Measurements from ENCODE around the gene KCNQ1.

The KCNQ1 gene

DNA sequence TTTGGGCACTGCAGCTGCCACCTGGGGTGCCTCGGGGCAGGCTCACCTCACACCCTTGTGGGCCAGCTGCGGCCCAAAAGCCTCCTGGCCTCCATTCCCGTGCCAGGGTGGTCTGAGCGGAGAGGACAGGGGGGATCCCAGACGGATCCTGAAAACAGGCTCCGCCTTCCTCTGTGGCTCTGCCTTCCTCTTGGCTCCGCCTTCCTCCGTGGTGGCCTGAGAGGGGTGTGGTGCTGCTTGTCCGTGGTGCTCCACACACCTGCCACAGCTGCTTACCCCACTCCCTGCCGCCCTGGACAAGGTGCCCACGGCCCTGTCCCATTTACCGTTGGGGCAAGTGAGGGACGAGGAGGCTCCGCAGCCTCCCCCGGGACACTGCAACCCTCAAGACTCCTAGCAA is 278.1 kb downstream of the KCNQ1 start:
- DNase-seq = no peak

DNA sequence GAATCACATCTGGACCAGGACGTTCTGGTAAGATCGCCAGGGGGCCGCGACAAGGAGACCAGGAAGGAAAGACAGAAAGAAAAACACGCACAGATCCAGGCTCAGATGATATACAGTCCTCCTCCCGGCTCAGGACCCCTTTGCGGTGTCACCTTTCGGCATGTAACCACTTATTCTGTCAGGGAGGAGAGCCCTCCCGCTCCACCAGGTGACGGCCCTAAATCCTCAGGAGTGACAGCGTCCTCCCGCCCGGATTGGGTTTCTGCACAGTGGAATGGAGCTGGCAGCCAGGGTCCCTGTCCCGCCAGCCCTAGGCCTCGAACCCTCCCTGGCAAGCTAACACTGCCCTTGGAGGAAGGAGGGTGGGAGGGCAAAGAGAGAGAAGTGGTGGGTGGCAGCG is 279.3 kb downstream of the KCNQ1 start:
- no peak for DNase-seq

- no peak for DNase-seq
These were observed 280.0 kb downstream of the KCNQ1 start for GRCh38 chr11:2724653-2725367.

DNA sequence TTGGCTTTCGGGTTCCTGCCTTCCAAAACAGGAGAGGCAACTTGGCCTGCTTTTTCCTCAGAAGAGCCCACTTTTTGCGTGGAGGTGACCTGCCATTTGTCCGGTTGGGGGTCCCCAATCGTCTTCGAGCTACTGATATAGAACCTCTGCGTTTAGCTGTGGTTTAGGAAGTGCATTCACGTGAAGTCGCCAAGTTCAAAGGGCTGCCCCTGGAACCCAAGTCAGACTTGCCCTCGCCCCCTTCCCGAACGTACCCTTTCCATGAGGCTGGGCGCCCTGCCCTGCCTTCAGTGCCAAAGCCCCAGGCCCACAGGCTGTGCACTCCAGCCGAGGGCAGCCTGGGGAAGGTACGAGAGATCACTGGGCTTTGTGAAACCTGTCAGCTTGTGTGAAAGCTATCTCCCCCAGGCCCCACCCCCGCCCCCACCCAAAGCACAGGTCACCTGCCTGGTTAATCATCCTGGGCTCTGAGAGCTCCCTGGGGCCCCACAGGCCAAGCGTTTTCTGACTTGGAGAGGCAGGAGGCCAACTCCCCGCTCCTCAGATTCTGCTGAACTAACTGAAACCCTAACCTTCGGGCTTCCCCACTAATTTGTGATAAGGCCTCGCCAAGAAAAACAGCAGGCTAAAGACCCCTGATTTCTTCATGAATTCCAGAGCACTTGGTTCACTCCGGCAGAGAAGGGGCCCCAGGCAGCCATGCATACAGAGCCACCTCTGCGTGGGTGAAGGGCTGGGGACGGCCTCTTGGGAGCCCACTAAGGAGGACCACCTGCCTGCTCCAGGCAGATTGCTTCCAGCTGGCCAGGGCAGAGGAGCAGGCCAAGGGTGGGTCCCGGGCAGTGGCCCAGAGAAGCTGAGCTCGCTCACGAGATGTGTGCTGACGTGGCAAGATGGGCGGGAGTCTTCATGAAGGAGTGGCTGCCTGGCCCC is 280.8 kb downstream of the KCNQ1 start:
- DNase-seq = no peak

DNA sequence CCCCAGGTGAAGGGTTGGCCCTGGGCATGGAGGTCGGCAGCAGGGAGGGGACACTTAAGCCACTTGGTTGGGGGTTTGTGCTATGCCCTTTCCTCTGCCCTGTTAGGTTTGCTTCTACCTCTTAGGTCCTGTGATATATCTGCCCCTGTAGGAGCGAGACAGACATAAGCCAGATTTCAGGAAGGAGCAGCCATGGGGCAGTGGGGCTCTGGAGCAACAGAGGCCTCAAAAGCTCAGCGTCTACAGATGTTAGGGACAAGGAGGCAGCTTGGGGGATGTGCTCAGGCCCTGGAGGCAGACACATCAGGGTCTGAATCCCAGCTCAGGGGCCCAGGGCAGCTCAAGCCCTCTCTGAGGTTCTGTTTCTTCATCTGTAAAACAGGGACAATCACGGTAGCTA is 282.2 kb downstream of the KCNQ1 start:
- DNase-seq = no peak

- DNase-seq = no peak
These were observed 283.4 kb downstream of the KCNQ1 start for GRCh38 chr11:2728128-2728662.

DNA sequence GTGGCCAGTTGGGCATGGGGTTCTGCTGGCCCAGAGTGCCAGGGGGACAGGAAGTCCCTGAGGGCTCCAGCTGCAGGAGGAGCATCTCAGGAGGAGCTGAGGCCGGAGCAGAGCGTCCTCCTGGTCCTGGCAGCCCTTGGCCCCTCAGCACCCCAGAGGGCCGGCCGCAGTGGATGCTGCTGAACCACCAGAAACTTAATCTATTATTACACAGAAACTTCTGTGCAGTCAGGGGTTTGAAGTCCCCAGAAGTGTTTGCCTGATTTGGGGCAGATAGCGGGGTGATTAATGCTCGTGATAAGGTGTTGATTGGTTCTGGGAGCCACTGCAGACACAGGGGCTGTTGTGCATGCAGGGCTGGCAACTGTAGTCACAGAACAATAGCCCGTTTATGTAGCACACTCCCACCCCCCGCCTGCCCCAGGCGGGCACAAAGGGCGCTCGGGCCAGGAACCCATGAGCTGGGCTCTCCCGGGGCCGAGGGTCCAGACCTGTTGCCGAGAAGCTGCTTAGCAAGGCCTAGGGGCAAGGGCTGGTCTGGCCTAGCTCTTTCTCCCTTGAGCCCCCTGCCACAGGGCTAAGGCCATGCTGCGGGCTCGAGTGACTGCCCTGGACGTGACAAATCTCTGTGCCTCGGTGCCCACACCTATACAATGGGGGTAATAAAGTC is 284.0 kb downstream of the KCNQ1 start:
- no peak for DNase-seq

- DNase-seq = no peak
These were observed 285.0 kb downstream of the KCNQ1 start for GRCh38 chr11:2729841-2730240.

DNA sequence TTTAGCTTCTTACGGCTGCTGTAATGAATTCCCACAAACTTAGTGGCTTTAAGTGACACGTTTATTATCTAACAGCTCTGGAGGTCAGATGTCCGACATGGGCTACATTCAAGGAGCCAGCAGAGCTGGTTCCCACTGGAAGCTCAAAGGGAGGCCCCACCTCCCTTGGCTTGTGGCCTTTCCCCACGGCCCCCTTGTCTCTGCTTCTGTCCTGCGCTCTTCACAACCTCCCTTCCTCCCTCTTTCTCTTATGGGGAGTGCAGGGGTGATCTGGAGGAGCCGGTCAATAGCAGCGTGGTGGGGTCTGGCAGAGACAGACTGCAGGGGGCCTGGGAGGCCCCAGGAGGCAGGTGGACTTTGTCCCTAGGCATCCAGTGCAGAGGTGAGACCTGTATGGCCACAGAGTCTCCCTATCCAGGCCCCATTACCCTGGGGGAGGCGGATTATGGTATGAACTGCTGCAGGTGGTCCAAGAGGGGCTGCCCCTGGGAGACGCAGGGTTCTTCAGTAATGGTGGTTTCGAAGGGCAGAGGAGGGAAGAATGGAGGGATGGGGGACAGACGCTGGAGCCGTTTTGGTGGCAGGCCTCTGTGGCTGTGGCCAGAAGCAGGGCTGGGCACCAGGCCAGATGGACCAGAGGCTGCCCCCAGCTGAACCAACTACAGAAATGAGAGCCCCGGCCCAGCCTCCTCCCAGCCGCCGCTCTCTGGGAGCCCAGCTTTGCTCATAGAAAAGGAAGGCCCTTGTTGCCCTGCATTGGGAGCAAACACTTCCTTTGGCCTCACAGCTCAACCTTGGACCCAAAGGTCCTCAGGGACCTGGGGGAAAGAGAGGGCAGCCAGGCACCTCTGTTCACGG is 285.7 kb downstream of the KCNQ1 start:
- DNase-seq = no peak

DNA sequence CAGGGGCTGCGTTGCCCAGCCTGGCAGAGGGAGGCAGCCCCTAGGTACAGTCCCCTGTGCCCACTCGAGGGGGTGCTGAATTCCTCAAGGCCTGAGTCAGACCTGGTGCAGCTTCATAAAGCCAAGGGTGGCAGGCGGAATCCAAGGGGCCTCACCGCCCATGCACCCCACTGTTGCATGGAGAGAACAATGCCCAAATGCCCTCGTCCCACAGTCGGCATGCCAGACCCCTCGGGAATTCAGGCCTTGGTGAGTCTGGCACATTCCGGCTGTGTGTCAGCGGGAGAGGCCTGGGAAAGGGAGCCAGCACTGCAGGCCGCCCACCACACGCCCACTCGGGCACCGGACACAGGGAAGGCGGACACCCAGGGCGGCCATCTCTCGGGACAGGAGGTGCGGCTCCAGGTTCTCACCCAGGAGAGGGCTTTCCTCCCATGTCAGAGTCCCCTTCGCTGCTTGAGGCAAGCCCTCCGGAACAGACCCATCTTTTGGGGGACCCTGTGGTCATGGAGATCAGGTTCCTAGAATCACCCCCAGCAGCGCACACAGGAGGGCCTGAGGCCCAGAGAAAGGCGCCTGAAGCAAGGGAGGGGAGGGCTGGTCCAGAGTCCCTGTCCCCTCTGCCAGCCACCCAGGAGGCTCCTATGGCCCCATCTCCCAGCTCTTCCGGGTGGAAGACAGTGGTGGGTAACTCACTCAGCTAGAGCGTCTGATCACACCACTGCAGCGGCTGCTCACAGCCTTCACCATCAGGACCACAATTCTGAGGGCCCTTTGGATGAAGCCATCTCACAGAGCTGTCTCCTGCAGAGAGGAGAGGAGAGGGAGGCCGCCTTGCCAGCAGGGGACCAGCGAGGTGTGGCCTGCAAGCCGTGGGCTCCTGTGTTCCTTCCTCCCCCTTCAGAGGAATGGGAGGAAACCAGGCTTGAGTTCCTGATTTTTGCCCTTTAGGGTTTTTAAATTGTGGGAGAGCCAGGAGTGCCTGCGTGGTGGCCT is 286.6 kb downstream of the KCNQ1 start:
- DNase-seq = no peak

GRCh38 chr11:2732261-2732939 is 287.6 kb downstream of the KCNQ1 start:
- DNase-seq = no peak

GRCh38 chr11:2732940-2733628 is 288.3 kb downstream of the KCNQ1 start:
- no peak for DNase-seq

GRCh38 chr11:2734181-2735052 is 289.6 kb downstream of the KCNQ1 start:
- no peak for DNase-seq

- no peak for DNase-seq
These were observed 290.3 kb downstream of the KCNQ1 start for GRCh38 chr11:2735053-2735589.

DNA sequence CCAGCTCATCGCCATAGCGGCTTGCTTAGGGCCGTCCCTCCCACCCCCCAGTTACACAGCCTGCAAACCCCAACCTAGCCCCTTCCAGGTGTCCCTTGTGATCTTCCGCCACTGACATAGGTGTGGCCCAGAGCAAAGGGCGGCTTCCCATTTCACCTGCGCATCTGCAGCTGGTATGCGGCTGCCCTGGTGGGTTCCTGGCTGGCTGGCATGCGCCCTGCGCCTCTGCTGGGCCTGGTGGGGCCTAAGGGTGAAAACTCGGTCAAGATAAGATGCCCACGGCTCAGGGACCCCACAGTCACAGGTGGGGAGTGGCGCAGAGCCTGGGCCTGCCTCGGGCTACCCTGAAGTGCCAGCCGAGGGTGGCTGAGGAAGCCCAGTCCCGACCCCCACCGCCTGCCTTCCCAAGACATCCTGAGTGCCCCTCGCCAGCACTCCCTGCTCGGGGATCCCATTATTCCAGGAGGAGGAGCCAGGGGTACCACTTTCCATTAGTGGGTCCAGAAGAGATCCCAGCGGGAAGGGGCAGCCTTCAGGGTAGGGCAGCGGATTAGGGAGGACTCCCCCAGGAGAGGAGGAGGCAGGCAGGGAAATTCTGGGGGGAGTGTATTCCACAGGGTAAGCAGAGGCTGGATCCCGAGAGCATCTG is 291.9 kb downstream of the KCNQ1 start:
- DNase-seq = no peak

- DNase-seq = no peak
These were observed 292.4 kb downstream of the KCNQ1 start for GRCh38 chr11:2737226-2737590.

DNA sequence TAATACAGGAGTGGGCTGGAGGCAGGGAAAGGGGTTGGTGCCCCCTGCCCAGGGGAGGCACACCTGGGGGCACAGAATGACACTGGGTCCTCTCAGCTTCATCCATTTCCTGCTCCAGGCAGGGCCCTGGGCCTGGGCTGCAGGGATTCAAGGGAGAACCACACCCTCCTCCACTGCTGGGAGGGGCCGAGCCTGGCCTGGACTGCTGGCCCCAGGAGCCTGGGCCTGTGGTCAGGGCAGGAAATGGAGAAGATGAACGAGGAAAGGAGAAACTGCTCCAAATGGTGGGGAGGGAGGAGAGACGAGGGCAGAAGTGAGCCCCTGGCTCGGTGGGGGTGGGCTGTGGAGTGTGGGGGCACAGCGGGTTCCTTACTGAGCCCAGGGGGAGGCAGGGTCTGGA is 293.1 kb downstream of the KCNQ1 start:
- no peak for DNase-seq

Measured in activated CD8-positive, alpha-beta memory T cell treated with anti-CD3 and anti-CD28 coated beads, Interleukin-2, amount 50 U/mL, for 48 hours (primary cell).